Peyer's patch (tissue), 4 donors: ENCODE results near the gene NUAK1.

Source experiments
- CTCF ChIP-seq, 6 experiments: fragments of 450-650 bp in 4 of 6; fragments of 200-600 bp in 2 of 6; sonication (generic) in 1 of 6; IDR thresholded peaks; one replicate each; pipeline ENCODE4 v1.5.1; 2017 to 2019; ENCODE audit warnings: antibody characterized with exemption in 6 of 6, mild to moderate bottlenecking in 3 of 6, moderate library complexity in 1 of 6
- POLR2A ChIP-seq, 2 donors: fragments of 450-650 bp; IDR thresholded peaks; one replicate each; pipeline ENCODE4 v1.5.1; 2017; ENCODE audit warnings: antibody characterized with exemption in 2 of 2, mild to moderate bottlenecking in 2 of 2, moderate library complexity in 2 of 2

- no peak for TF ChIP-seq CTCF (IDR thresholded peaks at IDR 0.05)
- TF ChIP-seq POLR2A (IDR thresholded peaks at IDR 0.05), result no peak
These were observed 16.8 kb downstream of the NUAK1 start for GRCh38 chr12:106122004-106122403.
